Activated T-cell treated with anti-CD3 and anti-CD28 coated beads, Interleukin-2, amount 50 U/mL, for 1 hour (primary cell): Measurements from ENCODE around the gene SMG1.
"Not testable (repeated sequence)": the region's sequence is repeated elsewhere in the genome, so short reads cannot be mapped to it uniquely, and the experiment has no call there.

Source experiments
- DNase-seq: peaks from one replicate; pipeline ENCODE4 v3.0.0-alpha.2; 2020

Gene SMG1

DNA sequence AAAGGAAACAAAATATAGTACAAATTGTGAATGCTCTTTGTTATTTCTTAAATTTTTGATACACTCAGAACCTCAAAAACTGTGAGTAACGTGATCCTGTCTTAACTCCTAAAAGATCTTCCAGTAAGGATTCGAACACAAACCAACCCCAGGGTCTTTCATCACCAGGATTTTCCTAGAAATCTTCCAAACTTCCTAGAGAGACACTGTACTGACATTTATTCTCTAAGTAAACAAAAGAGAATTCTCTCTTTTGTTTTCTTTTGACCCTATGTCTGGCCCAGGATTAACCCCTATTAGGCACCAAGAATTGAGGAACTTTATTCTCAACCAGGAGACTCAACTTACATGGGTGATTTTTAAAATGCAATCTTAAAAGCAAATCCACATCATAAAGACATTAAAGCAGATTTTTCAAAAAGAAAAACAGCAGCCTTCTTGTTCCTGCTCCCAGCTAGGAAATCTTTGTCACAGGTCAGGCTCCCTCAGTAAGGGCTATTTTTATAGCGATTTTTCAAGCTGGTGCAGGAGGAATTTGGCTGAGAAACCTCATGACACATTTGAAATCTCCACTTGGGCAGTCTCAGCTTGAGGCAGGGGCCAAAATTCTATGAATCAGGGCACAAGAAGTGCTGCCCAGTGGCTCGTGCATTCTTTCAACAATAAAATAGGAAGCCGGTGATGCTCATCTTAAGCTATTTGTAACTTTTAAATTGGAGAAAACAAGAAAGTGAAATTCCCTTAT, 6.2 kb upstream of the SMG1 start:
- no peak for DNase-seq

DNA sequence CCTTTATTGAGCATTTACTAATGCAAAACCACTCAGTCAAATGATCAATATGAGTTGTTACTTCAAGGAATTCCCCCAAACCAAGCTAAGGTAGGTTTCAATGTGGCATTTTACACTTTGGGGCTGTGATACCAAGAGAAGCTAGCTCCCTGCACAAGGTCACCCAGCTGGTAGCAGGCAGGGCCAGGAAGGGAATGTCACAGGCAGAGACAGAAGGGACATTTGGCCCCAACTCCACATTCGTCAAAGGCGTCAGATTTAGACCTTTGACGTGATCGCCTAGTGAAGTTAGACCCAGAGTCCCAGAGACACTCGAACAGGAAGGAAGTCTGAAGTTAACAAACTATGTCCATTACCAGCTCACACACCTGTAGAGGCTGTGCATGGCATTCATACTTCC, 5.5 kb upstream of the SMG1 start:
- DNase-seq, result no peak

- not testable (repeated sequence) for DNase-seq
Measured at GRCh38 chr16:18930095-18930494, 3.9 kb upstream of the SMG1 start.

DNA sequence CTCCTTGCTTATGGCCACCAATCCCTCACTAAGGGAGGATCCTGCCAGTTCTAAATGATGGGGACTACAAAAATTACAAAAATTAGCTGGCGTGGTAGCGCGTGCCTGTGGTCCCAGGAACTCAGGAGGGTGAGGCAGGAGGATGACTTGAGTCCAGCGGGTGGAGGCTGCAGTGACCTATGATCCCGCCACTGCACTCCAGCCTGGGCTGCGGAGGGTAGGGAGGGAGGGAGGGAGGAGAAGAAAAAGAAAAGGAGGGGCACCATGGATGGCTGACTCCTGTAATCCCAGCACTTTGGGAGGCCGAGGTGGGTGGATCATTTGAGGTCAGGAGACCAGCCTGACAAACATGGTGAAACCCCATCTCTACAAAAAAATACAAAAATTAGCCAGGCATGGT, 1.9 kb upstream of the SMG1 start:
- DNase-seq, result not testable (repeated sequence)

GRCh38 chr16:18925215-18925985, 808 bp downstream of the SMG1 start:
- DNase-seq, result not testable (repeated sequence)

- not testable (repeated sequence) for DNase-seq
Measured at GRCh38 chr16:18923935-18924334, 2.3 kb downstream of the SMG1 start.

GRCh38 chr16:18923124-18923523, 3.1 kb downstream of the SMG1 start:
- DNase-seq, result not testable (repeated sequence)

DNA sequence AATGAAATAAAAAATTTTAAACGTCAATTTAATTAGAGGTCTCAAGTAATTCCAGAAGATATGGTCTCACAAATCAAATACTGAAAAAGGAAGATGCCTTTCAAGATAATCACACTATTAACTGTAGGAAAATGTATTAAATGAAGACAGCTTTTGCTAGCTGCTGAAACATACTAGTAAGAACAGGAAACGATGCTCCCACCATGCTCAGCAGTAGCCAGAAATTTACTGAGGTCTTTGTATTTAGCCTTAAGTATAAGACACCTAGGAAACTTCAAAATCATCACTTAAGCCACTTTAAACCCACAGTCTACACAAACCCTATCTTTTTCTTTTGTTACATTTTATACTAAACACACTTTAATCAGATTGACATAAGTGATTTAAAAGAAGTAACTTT, 16.6 kb downstream of the SMG1 start:
- not testable (repeated sequence) for DNase-seq

- DNase-seq, result not testable (repeated sequence)
Measured at GRCh38 chr16:18908716-18909115, 17.5 kb downstream of the SMG1 start.

- DNase-seq, result not testable (repeated sequence)
Measured at GRCh38 chr16:18902778-18903177, 23.4 kb downstream of the SMG1 start.

DNA sequence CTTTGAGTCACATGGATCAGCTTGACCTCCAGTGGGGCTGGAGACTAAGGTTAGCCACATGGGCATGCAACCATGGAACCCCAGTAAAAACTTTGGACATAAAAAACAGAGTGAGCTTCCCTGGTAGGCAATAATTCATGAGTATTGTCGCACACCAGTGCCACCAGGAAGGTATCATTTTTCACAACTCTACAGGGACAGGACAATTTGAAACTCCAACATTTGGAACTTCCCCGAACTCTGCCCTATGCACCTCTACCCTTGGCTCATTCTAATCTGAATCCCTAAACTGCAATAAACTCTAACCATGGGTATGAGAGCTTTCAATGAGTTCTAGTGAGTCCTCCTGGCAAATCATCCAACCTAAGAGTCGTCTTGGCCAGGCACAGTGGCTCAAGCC, 24.2 kb downstream of the SMG1 start:
- DNase-seq, result not testable (repeated sequence)

DNA sequence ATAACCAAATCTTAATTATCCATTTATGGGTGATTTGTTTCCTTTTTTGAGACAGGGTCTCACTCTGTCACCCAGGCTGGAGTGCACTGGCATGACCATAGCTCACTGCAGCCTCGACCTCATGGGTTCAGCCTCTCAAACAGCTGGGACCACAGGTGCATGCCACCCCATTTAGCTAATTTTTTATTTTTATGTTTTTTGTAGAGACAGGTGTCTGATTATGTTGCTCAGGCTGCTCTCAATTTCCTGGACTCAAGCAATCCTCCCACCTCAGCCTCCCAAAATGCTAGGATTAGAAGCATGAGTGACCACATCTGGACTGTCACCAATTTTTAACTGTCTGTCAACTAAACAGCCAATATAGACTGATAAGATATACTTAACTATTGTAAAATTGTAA, 25.0 kb downstream of the SMG1 start:
- not testable (repeated sequence) for DNase-seq

DNA sequence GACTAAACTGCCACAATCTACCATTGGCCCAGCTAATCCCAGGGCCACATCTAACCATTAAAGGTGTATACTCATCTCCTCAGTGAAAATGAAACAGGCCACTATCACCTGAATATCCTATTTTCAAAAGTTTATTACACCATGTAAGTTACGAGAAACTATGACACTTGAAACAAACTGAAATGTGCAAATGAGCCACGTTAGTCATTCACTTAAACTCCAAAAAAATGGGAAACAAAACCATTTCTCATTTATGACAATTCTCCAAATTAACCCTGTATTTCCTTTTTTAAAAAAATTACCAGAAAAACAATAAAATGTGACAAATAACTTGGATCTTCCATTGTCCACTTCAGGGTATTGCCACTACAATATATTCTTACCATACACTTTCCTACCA, 41.8 kb downstream of the SMG1 start:
- not testable (repeated sequence) for DNase-seq

- DNase-seq, result not testable (repeated sequence)
Measured at GRCh38 chr16:18877734-18878133, 48.5 kb downstream of the SMG1 start.

DNA sequence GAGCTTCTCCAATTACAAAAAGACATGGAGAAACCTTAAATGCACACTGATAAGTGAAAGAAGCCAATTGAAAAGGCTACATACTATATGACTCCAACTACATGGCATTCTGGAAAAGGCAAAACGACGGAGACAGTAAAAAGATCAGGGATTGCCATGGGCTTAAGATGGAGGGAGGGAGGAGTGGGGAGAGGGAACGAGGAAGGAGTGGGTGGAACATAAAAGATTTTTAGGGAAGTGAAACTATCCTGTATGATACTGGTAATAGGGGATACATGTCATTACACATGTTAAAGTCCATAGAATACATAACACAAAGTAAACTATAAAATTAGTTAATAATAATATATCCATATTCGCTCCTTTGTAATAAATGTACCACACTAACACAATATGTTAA, 48.9 kb downstream of the SMG1 start:
- not testable (repeated sequence) for DNase-seq

GRCh38 chr16:18876301-18876700, 49.9 kb downstream of the SMG1 start:
- DNase-seq, result not testable (repeated sequence)

DNA sequence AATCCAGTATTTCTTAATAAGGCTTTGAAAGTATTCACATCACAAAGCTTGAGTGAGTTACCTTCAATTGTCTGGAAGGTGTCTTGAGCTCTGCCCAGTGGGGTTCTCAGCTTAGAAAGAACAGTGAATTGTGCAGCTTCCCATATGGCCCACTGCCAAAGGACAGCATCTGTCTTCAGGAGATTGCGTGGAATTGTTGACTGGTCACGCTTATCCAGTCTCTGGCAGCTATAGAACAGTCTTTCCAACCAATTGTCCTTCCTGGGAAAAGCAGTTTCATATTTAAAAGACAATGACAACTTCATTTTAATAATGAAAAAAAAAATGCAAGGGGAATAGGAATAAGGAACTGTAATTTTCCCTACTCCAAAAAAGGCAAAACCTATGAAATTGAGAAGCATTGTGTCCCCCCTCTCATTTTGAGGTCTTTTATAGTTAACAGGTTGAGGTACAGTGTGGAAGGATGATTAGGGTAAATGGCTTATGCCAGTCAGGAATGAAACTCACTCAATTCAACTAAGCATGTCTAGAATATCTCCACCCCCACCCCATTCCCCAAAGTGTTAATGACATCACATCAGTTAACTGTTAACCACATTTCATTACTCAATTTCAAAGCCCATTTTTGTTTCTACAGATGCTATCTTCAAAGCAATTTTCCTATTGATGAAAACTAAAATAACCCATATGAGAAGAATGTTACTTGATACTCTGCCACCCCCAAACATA, 57.0 kb downstream of the SMG1 start:
- DNase-seq, result not testable (repeated sequence)

DNA sequence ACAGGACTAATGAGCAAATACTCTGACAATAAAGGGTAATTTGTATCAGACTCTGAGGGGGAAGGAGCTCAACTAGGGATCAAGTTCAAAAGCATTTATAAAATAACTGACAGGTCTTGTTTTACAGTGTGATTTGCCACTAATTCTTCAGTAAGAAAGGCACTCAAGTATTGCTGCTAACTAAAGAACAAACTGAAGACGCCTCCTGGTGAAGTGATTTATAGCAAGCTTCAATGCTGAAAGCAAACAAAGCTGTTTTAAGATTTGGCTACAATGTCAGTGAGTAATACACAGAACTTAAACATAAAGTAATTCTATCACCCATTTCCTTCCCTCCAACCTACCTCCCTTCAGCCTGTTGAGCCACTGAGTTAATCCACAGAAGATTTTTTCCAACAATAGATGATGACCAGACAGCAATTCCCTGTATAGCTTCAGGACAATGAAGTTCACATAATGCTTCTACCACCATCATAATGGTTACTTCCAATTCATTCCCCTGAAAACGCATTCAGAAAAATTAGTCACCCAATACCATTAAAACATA, 59.9 kb downstream of the SMG1 start:
- not testable (repeated sequence) for DNase-seq

GRCh38 chr16:18862891-18863290, 63.3 kb downstream of the SMG1 start:
- not testable (repeated sequence) for DNase-seq

DNA sequence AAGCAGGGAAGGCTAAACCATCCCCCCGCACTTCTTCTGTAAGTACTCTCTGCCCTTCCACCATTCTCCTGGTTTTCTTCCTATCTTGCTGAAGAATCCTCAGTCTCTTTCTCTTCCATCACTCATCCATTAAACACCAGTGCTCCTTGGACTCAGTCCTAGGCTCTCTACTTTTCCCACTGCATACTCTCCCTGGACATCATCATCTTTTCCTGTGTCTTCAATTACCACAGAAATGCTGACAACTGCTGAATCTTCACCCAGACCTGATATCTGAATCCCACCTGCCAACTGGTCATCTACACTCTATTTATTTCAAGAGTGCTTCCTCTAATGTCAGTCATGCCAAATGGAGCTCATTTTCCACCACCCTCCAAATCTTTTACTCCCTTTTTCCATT, 71.0 kb downstream of the SMG1 start:
- DNase-seq, result no peak

- no peak for DNase-seq
Measured at GRCh38 chr16:18853694-18854093, 72.5 kb downstream of the SMG1 start.

GRCh38 chr16:18852647-18853046, 73.6 kb downstream of the SMG1 start:
- DNase-seq, result no peak

DNA sequence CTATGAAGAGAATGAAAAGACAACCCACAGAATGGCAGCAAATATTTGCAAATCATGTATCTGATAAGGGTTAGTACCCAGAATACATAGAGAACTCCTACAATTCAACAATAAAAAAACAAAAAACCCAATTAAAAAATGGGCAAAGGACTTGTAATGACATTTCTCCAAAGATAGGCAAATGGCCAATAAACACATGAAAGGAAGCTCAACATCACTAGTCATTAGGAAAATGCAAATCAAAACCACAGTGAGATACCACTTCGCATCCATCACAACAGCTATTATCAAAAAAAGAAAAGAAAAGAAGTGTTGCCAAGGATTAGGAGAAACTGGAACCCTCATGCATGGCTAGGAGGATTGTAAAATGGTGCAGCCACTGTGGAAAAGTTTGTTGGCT, 79.8 kb downstream of the SMG1 start:
- DNase-seq, result no peak
